Measurements from ENCODE around the gene IL20RA. TPM values are rescaled to one million over a fixed set of nuclear protein-coding genes. Genes with fewer than 3 reads are reported as not detected.
"Not testable (repeated sequence)": the region's sequence is repeated elsewhere in the genome, so short reads cannot be mapped to it uniquely, and the experiment has no call there.

The IL20RA gene
- total RNA-seq, 4 donors from 2014 or later: 0.27 to 8.1 (median 2.6) TPM

DNA sequence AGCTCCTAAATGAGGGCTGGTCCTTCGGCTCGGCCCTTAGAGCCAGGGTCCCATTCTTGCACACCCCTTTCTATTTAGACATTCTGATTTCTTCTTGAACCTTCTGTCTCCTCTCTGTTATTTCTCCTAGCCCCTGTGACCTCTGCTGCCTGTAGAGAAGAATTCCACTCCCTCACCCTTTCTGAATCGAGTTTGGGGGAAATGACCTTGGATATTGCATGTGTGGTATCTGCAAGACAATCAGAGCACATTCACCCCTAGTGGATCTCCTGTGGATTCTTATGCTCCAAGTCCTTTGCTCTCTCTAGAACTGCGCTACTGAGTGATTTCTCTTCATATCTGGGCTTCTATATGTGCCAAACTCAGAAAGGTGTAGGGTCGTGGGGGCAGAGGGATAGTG is 67.7 kb downstream of the IL20RA start:
- WGBS, 2 donors: 80 to 84% methylated on average over 5 of the region's 5 CpGs
- intact Hi-C loops (cut with DNase I): no loop called here

DNA sequence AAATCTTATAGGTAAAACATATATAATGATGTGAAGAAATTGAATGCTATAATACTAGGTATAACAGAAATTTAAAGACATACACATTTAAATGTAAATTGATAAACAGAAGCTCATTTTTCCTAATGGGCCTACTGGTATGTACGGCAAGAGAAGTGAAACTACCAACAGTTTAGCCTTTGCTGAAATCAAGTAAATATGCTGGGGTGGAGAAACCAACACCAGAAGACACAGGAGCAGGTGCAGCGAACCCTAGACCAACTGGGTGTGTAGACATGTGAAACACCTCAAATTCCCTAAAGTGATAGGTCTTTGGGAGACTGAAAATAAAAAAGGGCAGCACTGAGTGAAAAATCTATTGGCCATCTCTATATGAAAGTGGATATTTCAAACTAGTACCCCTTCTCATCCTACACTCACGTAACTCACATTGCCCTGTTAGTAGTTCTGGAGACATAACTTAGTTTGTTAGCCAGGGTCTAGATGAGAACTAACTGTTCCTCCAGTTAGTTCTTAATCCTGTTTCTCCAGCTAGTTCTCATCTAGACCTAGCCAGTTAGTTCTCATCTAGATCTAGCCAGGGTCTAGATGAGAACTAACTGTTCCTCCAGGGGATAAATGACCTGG is 69.6 kb downstream of the IL20RA start:
- Histone ChIP-seq H3K27me3 (no peaks in the 10 kb centered on the region), H3K4me3 (replicated peaks in 1 of 3) (no peak overlapping the region), H3K36me3 (no peaks in the 10 kb centered on the region), H3K4me1 (no peaks in the 10 kb centered on the region), H3K27ac (no peak overlapping the region), H3K9me3 (no peaks in the 10 kb centered on the region)
- intact Hi-C loops (cut with DNase I): no loop called here
- TF ChIP-seq, protein P1, sequence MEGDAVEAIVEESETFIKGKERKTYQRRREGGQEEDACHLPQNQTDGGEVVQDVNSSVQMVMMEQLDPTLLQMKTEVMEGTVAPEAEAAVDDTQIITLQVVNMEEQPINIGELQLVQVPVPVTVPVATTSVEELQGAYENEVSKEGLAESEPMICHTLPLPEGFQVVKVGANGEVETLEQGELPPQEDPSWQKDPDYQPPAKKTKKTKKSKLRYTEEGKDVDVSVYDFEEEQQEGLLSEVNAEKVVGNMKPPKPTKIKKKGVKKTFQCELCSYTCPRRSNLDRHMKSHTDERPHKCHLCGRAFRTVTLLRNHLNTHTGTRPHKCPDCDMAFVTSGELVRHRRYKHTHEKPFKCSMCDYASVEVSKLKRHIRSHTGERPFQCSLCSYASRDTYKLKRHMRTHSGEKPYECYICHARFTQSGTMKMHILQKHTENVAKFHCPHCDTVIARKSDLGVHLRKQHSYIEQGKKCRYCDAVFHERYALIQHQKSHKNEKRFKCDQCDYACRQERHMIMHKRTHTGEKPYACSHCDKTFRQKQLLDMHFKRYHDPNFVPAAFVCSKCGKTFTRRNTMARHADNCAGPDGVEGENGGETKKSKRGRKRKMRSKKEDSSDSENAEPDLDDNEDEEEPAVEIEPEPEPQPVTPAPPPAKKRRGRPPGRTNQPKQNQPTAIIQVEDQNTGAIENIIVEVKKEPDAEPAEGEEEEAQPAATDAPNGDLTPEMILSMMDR (IDR thresholded peaks at IDR 0.05): no peak
- TF ChIP-seq POLR2A (IDR thresholded peaks at IDR 0.05): no peak
- no peak for DNase-seq
- 97 to 98% methylated on average over 3 of the region's 3 CpGs for WGBS, 2 donors

More for the DNA sequence above, 67.7 kb downstream of the IL20RA start:
- Histone ChIP-seq H3K36me3 (no peaks in the 10 kb centered on the region), H3K27ac (no peak overlapping the region), H3K4me1 (no peaks in the 10 kb centered on the region), H3K4me3 (replicated peaks in 1 of 3) (no peak overlapping the region), H3K27me3 (no peaks in the 10 kb centered on the region), H3K9me3 (no peaks in the 10 kb centered on the region)
- TF ChIP-seq POLR2A (IDR thresholded peaks at IDR 0.05): no peak
- TF ChIP-seq, protein P1 (IDR thresholded peaks at IDR 0.05): no peak
- no peak for DNase-seq

DNA sequence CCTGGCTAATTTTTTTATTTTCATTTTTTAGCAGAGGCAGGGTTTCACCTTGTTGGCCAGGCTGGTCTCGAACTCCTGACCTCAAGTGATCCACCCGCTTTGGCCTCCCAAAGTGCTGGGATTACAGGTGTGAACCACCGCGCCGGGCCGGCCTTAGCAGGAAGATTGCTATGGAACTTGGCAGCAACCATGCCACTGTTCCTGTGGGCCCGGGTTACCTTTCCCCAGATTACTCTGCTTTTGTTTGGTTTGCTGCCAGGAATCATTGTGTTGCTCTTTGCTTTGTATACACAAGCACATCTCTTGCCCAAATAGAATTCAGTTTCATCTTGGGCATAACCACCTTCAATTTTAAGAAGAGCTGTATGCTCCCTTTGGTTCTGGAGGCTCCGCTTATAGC is 71.0 kb downstream of the IL20RA start:
- peak; percentile 39 to 52 for DNase-seq
- WGBS, 2 donors: 67 to 75% methylated on average over 8 of the region's 8 CpGs
- intact Hi-C loops (cut with DNase I): not testable (repeated sequence)

DNA sequence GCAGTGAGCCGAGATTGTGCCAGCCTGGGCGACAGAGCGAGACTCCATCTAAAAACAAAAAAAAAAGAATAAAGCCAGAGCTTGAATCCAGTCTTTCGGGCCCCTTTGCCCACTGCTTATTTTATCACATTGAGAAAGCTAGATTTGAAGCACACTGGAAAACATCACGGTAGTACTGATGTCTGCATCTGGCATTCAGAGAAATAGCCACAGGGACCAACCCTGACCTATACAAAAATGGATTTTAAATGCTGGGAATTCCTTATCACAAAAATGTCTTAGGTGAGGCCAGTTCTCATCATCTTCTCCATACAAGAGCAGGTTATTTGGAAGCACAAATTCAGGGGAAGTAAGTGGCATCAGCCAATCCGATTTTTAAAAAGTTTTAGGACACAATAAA is 73.2 kb downstream of the IL20RA start:
- H3K4me1 ChIP-seq: no peaks in the 10 kb centered on the region
- no peak overlapping the region for H3K4me3 ChIP-seq (replicated peaks in 1 of 3)
- DNase-seq: peak in 1 of 2 donors; percentile 20
- TF ChIP-seq, protein P1 (IDR thresholded peaks at IDR 0.05): no peak
- TF ChIP-seq POLR2A (IDR thresholded peaks at IDR 0.05): no peak
- H3K36me3 ChIP-seq: no peaks in the 10 kb centered on the region
- 51 to 57% methylated on average over 6 of the region's 6 CpGs for WGBS, 2 donors
- H3K9me3 ChIP-seq: no peaks in the 10 kb centered on the region
- no peak overlapping the region for H3K27ac ChIP-seq
- no peaks in the 10 kb centered on the region for H3K27me3 ChIP-seq
- intact Hi-C loops (cut with DNase I): no loop called here

More for the DNA sequence above, 71.0 kb downstream of the IL20RA start:
- H3K9me3 ChIP-seq; H3K4me1 ChIP-seq; H3K4me3 ChIP-seq (replicated peaks in 1 of 3); H3K27ac ChIP-seq; H3K36me3 ChIP-seq; H3K27me3 ChIP-seq: not testable (repeated sequence)

DNA sequence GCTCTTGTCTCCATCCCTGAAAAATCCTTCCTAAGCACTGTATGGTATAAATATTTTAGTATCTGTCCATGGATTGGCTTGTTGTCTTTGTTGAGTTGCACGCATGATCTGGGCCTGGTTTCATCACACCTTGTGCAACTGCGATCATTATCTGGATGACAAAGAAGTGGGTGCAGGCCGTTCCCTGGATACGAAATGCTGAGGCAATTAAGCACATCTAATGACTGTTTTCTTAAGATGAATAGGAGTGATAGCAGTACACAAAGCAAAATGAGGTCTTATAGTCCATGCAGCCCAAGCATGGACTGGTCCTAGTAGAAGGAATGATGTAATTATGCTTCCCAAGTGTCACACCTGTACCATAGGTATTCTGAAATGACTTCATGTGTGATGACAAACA is 74.8 kb downstream of the IL20RA start:
- H3K27me3 ChIP-seq: no peaks in the 10 kb centered on the region
- no peak overlapping the region for H3K4me3 ChIP-seq (replicated peaks in 1 of 3)
- 94 to 95% methylated on average over 4 of the region's 4 CpGs for whole genome bisulfite sequencing, 2 donors
- DNase-seq: no peak
- intact Hi-C loops (cut with DNase I): no loop called here
- no peak for TF ChIP-seq POLR2A (IDR thresholded peaks at IDR 0.05)
- TF ChIP-seq, protein P1 (IDR thresholded peaks at IDR 0.05): no peak
- H3K9me3 ChIP-seq: no peaks in the 10 kb centered on the region
- H3K27ac ChIP-seq: no peak overlapping the region
- no peaks in the 10 kb centered on the region for H3K4me1 ChIP-seq
- H3K36me3 ChIP-seq: no peaks in the 10 kb centered on the region

All from thyroid gland (tissue), 4 donors.